Measurements from ENCODE around the gene UGT1A8. TPM values are rescaled to one million over a fixed set of nuclear protein-coding genes. Genes with fewer than 3 reads are reported as not detected.

UGT1A8 gene
- total and polyA plus RNA-seq, 9 of the 15 experiments (the other 6 are each of a cell fraction or from before 2014, with no cell fraction given): 0.04 TPM; not detected in 8

DNA sequence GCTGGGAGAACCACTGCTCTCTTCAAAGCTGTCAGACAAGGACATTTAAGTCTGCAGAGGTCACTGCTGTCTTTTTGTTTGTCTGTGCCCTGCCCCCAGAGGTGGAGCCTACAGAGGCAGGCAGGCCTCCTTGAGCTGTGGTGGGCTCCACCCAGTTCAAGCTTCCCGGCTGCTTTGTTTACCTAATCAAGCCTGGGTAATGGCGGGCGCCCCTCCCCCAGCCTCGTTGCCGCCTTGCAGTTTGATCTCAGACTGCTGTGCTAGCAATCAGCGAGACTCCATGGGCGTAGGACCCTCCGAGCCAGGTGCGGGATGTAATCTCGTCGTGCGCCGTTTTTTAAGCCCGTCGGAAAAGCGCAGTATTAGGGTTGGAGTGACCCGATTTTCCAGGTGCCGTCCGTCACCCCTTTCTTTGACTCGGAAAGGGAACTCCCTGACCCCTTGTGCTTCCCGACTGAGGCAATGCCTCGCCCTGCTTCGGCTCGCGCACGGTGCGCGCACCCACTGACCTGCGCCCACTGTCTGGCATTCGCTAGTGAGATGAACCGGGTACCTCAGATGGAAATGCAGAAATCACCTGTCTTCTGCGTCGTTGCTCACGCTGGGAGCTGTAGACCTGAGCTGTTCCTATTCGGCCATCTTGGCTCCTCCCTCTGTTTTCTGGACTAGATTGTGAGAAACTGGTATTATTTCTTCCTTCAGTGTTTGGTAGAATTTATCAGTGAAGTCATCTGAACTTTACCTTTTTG lies 34.0 kb upstream of the UGT1A8 start (continued):
- TF ChIP-seq RAD21 (CRISPR knock-in tag; conservative IDR thresholded peaks at IDR 0.05 in 1 of 2, IDR thresholded peaks at IDR 0.05 in 1 of 2) (peak; percentile 42 to 49), MNT (conservative IDR thresholded peaks at IDR 0.05) (0 out of 4 replicates have a peak, but pooled peaks of 1 of the 2 experiments have one; percentile 50), RBFOX2 (IDR thresholded peaks at IDR 0.05; ENCODE audit: low read depth, low read length) (peak; percentile 47; the same call in 1 of the 2 replicates), EP400 (IDR thresholded peaks at IDR 0.05) (peak; percentile 71), MEIS2 (IDR thresholded peaks at IDR 0.05; ENCODE audit: partially characterized antibody) (peak; percentile 8), FOXK2 (conservative IDR thresholded peaks at IDR 0.05 in 1 of 2, IDR thresholded peaks at IDR 0.05 in 1 of 2; ENCODE audit: low read depth in 2 of 2) (peak; percentile 52 to 67; a peak in 3 of 4 replicates), ESRRA (IDR thresholded peaks at IDR 0.05; ENCODE audit: borderline replicate concordance, low read depth) (peak; percentile 79), YY1 (IDR thresholded peaks at IDR 0.05; ENCODE audit: borderline replicate concordance in 1 of 3, control insufficient read depth in 1 of 3, extremely low read depth in 1 of 3, insufficient read depth in 3 of 3, insufficient read length in 1 of 3, insufficient replicate concordance in 2 of 3, low read depth in 1 of 3, low read length in 2 of 3) (peak in 1 of 3 experiments; percentile 80), NFRKB (IDR thresholded peaks at IDR 0.05; ENCODE audit: low read depth) (peak; percentile 69; the same call in 1 of the 2 replicates), POLR2A (conservative IDR thresholded peaks at IDR 0.05) (peak; percentile 44; the same call in 1 of the 2 replicates)
- TF ChIP-seq, protein P1, sequence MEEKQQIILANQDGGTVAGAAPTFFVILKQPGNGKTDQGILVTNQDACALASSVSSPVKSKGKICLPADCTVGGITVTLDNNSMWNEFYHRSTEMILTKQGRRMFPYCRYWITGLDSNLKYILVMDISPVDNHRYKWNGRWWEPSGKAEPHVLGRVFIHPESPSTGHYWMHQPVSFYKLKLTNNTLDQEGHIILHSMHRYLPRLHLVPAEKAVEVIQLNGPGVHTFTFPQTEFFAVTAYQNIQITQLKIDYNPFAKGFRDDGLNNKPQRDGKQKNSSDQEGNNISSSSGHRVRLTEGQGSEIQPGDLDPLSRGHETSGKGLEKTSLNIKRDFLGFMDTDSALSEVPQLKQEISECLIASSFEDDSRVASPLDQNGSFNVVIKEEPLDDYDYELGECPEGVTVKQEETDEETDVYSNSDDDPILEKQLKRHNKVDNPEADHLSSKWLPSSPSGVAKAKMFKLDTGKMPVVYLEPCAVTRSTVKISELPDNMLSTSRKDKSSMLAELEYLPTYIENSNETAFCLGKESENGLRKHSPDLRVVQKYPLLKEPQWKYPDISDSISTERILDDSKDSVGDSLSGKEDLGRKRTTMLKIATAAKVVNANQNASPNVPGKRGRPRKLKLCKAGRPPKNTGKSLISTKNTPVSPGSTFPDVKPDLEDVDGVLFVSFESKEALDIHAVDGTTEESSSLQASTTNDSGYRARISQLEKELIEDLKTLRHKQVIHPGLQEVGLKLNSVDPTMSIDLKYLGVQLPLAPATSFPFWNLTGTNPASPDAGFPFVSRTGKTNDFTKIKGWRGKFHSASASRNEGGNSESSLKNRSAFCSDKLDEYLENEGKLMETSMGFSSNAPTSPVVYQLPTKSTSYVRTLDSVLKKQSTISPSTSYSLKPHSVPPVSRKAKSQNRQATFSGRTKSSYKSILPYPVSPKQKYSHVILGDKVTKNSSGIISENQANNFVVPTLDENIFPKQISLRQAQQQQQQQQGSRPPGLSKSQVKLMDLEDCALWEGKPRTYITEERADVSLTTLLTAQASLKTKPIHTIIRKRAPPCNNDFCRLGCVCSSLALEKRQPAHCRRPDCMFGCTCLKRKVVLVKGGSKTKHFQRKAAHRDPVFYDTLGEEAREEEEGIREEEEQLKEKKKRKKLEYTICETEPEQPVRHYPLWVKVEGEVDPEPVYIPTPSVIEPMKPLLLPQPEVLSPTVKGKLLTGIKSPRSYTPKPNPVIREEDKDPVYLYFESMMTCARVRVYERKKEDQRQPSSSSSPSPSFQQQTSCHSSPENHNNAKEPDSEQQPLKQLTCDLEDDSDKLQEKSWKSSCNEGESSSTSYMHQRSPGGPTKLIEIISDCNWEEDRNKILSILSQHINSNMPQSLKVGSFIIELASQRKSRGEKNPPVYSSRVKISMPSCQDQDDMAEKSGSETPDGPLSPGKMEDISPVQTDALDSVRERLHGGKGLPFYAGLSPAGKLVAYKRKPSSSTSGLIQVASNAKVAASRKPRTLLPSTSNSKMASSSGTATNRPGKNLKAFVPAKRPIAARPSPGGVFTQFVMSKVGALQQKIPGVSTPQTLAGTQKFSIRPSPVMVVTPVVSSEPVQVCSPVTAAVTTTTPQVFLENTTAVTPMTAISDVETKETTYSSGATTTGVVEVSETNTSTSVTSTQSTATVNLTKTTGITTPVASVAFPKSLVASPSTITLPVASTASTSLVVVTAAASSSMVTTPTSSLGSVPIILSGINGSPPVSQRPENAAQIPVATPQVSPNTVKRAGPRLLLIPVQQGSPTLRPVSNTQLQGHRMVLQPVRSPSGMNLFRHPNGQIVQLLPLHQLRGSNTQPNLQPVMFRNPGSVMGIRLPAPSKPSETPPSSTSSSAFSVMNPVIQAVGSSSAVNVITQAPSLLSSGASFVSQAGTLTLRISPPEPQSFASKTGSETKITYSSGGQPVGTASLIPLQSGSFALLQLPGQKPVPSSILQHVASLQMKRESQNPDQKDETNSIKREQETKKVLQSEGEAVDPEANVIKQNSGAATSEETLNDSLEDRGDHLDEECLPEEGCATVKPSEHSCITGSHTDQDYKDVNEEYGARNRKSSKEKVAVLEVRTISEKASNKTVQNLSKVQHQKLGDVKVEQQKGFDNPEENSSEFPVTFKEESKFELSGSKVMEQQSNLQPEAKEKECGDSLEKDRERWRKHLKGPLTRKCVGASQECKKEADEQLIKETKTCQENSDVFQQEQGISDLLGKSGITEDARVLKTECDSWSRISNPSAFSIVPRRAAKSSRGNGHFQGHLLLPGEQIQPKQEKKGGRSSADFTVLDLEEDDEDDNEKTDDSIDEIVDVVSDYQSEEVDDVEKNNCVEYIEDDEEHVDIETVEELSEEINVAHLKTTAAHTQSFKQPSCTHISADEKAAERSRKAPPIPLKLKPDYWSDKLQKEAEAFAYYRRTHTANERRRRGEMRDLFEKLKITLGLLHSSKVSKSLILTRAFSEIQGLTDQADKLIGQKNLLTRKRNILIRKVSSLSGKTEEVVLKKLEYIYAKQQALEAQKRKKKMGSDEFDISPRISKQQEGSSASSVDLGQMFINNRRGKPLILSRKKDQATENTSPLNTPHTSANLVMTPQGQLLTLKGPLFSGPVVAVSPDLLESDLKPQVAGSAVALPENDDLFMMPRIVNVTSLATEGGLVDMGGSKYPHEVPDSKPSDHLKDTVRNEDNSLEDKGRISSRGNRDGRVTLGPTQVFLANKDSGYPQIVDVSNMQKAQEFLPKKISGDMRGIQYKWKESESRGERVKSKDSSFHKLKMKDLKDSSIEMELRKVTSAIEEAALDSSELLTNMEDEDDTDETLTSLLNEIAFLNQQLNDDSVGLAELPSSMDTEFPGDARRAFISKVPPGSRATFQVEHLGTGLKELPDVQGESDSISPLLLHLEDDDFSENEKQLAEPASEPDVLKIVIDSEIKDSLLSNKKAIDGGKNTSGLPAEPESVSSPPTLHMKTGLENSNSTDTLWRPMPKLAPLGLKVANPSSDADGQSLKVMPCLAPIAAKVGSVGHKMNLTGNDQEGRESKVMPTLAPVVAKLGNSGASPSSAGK (IDR thresholded peaks at IDR 0.05): peak; percentile 57
